Measurements from ENCODE around the gene CDK18.

The CDK18 gene

GRCh38 chr1:205542367-205542766 lies 37.9 kb downstream of the CDK18 start:
- DNase-seq, result no peak

GRCh38 chr1:205543351-205544301 lies 39.2 kb downstream of the CDK18 start:
- DNase-seq, result no peak

GRCh38 chr1:205545001-205545919 lies 40.8 kb downstream of the CDK18 start:
- no peak for DNase-seq

GRCh38 chr1:205545991-205546390 lies 41.5 kb downstream of the CDK18 start:
- DNase-seq, result no peak

GRCh38 chr1:205546541-205546940 lies 42.1 kb downstream of the CDK18 start:
- no peak for DNase-seq

- DNase-seq, result no peak
Measured at GRCh38 chr1:205547936-205548827, 43.7 kb downstream of the CDK18 start.

- no peak for DNase-seq
Measured at GRCh38 chr1:205554026-205554811, 49.8 kb downstream of the CDK18 start.

- no peak for DNase-seq
Measured at GRCh38 chr1:205561501-205562203, 57.2 kb downstream of the CDK18 start.

GRCh38 chr1:205563927-205564441 lies 59.5 kb downstream of the CDK18 start:
- no peak for DNase-seq

- DNase-seq, result no peak
Measured at GRCh38 chr1:205565799-205566198, 61.3 kb downstream of the CDK18 start.

GRCh38 chr1:205567716-205568115 lies 63.2 kb downstream of the CDK18 start:
- DNase-seq, result no peak

- DNase-seq, result no peak
Measured at GRCh38 chr1:205568135-205568468, 63.6 kb downstream of the CDK18 start.

GRCh38 chr1:205568469-205569361 lies 64.2 kb downstream of the CDK18 start:
- no peak for DNase-seq

- no peak for DNase-seq
Measured at GRCh38 chr1:205569411-205570172, 65.1 kb downstream of the CDK18 start.

GRCh38 chr1:205570173-205570501 lies 65.7 kb downstream of the CDK18 start:
- DNase-seq, result no peak

GRCh38 chr1:205570796-205571537 lies 66.5 kb downstream of the CDK18 start:
- no peak for DNase-seq

GRCh38 chr1:205571747-205572146 lies 67.3 kb downstream of the CDK18 start:
- DNase-seq, result no peak

GRCh38 chr1:205572421-205572820 lies 68.0 kb downstream of the CDK18 start:
- no peak for DNase-seq
